Activated naive CD4-positive, alpha-beta T cell treated with Interleukin-2 at 50 U/mL for 16 hours (primary cell): Measurements from ENCODE around the gene SARM1.

ENCODE experiments used
- DNase-seq: peaks from one replicate; pipeline ENCODE4 v3.0.0-alpha.2; 2020

The SARM1 gene

DNA sequence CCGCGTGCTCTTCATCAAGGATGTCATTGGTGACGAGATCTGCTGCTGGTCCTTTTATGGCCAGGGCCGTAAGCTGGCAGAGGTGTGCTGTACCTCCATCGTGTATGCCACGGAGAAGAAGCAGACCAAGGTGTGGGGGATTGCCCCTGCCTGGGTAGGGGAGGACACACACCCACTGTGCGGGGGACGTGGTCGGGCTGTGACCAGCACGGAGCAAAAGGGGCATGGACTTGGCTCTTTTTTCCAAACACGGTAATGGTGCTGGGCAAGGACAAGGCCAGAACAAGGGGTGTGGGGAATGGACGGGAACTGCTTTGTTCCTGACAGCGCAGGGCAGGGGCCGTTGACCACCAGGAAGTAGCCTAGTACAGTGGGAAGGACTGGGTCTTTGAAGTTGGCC lies 29.2 kb upstream of the SARM1 start:
- DNase-seq: no peak

DNA sequence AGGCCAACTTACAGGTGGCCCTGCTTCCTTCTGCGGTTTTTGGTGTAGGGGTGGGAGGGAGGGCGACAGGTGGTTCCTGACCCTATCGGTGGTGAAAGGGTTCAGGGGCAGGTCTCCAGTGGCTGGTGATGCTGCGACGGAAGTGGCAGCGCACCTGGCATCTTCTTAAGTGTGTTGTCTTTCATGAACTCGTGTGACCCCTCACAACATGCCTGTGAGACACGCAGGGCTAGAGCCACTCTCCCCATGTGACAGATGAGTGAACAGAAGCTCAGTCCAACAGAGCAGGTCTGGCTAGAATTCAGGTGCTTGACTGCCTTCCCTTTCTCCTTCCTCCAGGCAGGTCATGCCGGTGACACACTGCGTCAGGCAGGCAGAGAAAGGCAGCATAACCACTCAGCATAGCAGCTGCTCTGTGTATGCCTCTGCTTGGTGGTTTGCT lies 28.0 kb upstream of the SARM1 start:
- DNase-seq: no peak

DNA sequence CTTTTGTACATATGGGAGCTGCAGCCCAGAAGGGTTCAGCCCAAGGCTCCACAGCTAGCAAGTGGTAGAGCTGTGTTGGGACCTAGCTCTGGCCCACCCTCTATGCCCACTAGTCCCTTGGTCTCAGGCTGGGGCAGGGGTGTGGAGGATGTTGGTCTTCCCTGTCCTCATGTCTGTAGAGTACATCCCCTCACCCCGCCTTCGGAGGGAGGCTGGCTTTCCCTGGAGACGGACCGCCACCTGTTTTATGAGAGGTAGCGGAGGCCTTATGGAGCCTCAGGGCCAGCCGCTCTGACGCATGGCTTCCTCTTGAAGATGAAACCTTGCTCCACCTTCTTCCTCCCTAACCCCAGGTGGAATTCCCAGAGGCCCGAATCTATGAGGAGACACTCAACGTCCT lies 27.5 kb upstream of the SARM1 start:
- DNase-seq: no peak

DNA sequence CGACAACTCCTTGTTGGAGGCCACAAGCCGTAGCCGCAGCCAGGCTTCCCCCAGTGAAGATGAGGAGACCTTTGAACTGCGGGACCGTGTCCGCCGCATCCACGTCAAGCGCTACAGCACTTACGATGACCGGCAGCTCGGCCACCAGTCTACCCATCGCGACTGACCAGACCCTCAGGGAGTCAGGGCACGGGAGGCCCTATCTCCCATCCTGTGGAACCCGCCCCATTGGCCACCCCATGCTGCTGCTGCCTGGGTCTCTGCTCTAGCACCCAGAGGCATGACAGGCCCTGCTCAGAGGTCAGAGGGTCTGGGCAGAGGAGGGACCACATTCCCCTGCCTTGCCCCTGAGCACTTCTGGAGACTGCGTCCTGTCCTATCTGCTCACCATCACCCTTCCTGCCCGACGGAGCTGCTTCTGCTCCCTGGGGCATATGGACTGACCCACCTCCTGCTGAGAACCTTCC lies 27.0 kb upstream of the SARM1 start:
- DNase-seq: no peak

DNA sequence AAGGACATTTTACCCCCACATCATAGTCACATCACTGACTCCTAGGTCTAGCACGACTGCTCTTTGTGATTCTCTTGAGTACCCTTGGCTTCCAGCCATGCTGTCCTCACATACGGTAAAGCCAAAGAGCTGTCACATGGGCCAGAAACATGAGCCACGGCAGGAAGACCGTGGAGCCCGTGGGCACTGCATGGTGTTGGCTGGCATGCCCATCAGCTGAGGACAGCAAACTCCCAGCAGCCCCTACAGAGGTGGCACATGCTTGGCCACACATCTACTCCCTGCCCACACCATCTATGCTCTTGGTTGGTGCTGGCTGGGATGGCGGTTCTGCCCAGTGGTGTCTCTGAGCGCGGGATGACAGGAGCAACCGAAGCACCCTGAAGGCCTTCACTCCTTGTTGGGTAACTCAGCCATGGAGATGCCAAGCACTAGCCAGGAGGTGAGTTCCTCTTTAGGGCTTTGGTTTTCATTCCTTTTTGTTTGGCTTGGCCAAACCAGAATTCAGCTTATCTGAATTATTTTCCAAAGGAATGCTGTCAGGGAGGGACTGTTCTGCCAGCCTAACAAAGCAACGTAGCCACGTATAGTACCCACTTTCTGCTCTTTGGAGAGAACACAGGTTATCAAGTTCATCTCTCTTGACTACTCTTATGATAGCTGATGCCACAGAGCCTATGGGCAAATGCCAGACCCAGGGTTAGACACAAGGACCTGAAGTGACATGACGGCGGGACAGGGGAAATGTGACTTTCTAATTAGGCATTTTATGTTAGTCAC lies 25.9 kb upstream of the SARM1 start:
- DNase-seq: no peak

DNA sequence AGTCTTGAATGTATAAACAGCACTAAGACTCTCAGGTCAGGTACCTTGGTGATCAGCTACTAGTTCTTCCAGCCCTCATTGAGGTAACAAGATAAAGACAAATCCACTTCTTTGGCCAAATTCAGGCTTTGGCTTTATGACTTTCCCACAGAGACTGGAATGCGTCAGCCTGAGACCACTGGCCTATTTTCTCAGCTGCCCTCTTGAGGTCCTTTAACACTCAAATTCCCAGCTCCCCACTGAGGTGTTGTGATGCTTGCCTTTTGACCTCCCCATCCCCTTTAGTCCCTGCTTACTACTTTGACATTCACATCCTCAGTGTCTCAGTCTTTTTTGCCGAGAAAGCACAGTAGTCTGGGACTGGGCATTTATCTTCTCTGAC lies 25.3 kb upstream of the SARM1 start:
- DNase-seq: no peak

DNA sequence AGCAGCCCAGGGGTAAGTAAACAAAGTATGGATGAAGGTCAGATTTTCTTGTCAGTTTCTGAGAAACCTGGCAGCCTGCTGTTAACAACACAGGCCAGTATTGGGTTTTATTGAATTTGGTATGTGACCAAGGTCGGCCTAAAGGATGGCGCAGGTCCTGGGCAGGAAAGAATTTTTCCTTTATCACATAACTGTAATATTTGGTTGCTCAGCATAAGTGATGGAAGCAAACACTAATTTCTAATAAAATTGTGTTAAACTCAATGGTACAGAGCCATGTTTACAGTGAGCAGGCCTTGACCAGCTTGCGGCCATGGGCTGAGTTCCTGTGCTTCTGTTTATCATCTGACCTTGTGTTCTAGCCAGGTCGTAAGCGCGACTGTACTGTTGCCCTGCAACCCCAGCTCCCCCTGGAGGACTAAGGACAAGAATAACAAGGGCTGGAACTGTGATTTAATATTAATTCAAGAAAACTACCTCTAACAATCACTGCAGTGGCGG lies 24.7 kb upstream of the SARM1 start:
- DNase-seq: no peak

DNA sequence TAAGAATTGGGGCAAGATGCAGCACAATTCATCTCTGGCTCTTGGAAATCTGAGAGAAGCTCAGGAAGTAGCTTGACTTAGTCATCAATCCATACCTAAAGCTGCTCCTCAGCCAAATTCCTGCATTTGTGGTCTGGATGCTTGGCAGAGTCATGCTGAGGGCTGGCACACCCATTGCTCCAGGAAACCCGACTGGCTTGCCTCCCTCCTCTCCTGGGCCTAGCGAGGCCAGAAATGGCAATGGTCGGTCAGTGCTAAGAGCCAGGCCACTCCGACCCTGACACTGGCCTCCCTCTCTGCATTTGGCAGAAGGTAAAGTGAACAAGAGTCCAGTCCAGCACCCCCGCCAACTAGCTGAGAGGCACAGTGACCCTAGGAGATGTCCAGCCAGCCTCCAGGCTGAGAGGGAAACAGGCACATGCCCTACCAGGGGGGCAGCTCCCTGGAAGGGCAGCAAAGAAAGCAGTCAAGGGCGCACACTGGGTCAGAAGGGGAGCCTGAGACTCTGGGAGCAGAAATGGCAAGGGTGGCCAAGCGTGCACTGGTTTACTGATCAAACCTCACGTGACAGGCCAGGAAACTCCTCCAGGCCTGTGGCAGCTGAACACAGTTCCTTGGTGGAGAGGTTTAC lies 24.1 kb upstream of the SARM1 start:
- no peak for DNase-seq

DNA sequence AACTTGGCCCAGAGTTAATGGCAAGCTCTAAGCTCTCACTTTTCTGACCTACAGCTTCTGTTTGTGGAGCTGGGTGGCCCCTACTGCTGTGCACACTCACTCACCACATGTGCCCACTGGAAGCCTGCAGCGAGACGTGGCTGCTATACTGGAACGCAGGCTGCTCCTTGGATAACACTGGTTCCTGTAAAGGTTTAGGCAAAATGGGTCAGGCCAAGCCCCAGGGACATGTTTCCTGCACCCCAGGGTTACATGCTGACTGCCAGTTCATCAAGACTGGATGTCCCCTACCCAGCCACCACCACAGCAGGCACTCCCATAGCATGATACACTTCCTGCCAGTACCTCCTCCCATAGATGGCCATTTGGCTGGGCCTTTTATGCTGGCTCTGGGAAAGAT lies 22.5 kb upstream of the SARM1 start:
- no peak for DNase-seq

DNA sequence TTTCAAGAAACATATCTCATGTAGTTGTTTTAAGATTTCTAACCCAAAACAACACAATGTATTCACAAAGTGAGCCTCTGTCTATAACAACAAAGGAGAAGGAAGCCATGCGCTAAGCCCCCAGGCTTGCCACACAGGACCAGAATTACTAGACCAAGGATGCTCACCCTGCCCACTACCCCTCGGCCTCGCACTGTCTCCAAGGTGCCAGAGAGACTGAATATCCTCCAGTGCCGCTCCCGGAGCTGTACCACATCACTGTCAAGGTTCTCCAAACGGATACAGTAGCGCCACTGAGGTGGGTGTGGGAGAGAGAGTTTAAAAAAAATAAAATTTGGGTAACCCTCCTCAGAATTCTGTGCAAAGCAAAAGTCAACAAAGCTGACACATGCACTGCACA lies 21.2 kb upstream of the SARM1 start:
- DNase-seq: no peak

DNA sequence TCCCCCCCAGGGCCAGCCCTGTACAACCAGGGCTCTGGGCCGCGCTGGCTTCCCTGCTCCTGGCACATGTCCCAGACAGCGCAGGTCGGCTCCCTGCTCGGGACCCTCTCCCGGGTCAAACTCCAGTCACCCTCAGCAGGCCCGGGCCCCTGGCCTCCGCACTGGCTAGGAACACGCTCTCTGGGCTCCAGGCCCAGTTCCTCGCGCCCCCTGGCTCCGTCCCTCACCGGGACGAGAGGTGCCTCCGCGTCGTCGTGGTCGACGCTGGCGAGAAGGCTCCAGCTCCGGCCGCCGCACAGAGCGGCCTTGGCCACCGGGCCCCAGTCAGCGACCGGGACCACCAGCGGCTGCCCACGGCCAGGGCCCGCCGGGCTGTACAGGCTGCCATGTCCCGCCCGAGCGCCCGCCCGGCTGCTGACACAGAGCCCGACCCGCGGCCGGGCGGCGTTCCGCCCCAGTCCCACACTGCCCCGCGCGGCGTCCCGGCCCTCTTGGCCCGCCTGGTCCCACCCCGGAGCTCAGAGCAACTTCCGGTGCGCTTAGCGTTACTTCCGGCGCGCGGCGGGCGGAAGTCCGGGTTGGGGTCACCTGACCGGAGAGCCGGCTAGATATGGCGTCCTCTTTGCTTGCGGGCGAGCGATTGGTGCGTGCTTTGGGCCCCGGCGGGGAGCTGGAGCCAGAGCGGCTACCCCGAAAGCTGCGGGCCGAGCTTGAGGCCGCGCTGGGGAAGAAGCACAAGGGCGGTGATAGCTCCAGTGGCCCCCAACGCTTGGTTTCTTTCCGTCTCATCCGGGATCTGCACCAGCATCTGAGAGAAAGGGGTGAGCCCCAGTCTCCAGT lies 14.2 kb upstream of the SARM1 start, which contains the start of gene POLDIP2:
Gene POLDIP2, minus strand, starts transcription at position 467 of the 840 bp plus-strand sequence. Its CDS starts 79 bp downstream, at position 388.
- DNase-seq: peak; percentile 97

DNA sequence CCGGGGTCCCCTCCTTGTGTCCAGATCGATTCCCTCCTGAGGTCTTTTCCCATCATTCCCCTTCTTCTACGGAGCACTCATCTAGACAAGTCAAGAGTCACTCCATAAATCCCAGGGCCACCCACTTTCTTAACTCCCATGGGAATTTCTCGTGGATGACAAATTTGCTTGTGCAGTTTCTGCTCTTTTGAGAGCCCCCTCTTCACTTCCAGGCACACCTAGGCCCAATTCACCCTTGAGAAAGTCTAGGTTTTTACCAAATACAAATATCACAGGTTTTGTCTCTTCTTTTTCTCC lies 13.6 kb upstream of the SARM1 start:
- DNase-seq: no peak

DNA sequence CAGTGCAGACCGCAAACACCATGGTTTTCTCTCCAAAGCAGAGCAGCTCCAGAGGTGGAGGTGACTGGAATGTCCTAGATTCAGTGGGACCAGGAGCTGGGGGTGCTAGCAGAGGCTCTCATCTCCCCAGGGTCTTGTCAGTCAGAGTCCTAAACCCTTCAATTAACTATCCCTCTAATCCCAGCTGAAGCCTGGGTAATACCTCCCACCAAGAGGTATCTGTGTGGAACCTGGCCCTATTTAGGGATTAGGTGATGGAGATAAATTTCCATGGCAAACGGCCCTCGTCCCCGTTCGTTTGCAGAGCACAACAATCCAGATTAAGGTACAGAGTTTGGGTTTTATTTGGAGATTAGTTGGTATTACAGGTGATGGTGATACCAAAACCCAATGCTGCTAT lies 8.3 kb upstream of the SARM1 start:
- no peak for DNase-seq

DNA sequence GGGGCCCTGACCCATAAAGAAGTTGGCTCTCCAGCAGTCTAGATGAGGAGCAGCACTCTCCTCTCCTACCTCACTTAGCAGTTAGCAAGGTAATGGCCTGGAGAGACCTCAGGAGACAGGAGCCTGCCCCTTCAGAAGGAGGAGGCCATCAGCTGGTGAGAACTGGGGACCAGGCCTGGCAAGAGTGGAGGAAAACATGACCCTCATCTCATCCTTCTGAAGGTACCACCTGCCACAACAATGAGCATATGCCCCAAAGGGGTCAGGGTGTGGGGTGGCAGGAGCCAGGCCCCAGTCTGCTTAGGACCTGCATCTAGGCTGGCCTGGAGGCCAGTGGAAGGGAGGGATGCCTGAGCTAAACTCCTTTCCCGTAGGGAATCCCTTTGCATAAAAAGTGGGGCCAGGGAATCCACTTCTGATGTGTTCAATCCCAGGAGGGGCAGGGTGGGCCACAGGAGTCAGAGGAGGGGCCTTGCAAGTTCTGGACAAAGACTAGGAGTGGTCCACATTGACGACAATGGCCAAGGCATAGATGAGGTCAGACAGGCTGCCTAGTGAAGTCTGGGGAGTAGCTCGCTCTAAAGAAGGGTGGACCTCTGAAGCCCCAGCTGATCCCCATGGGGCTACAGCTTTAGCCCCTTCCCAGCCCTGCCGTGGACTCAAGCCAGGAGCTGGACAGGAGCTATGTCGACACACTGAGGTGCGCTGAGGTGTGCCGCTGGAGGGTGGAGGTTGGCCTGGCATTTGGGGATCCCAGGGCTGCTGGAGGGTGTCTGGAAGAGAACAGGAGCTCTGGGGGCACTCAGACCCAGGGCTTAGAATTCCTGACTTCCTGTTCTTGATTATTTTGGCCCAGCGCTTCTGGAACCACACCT lies 7.5 kb upstream of the SARM1 start:
- no peak for DNase-seq

DNA sequence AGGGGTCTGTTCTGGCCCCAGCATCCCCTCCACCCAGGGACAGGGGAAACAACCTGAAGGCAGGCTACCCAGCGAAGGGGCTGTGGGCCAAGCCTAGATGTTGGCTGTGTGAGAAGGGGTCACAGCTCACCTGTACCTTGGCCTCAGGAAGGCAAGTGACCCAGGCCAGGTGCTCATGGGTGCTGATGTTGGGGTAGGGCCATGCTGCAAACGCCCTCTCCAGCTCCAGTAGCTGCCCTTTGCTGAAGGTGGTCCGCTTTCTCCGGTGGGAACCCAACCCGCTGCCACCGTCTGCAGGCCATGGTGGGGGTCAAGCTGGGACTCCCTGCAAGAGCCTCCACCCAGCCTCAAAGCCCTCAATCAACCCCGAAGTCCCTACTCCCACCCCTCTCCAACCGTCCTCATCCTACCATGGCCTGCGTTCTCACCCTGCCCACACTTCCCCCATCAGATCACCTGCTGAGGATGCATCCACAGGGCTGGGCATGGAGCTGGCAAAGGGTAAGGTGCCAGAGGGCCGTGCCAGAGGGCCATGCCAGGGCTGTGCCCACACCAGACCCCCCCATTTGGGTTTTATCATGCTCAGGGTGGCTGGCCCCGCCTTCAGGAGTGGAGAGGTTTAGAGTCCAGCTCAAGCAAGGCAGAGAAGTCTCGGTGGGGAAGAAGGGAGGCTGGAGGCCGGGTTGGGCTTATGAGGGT lies 6.7 kb upstream of the SARM1 start, which contains the start of gene SEBOX:
Gene SEBOX, minus strand, starts transcription at position 535 of the 699 bp plus-strand sequence. Its CDS starts 48 bp downstream, at position 487.
- no peak for DNase-seq

DNA sequence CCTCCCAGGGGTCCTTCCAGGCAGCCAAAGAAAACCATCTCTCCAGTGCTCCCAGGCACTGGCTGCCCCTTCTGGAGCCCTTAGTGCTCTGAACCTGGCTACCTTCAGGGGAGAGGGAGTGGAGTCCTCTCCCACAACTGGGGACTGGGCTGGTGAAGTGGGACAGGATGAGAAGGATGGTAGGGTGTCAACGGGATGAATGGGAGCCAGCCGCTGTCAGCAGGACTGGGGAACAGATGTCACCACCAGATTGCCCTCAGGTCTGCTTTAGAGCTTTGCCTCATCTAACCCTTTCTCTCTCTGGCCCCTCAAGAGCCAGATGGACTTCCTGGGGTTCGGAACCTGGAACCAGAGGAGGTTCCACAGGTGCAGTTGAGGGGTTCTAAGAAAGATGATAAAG lies 6.0 kb upstream of the SARM1 start:
- no peak for DNase-seq

DNA sequence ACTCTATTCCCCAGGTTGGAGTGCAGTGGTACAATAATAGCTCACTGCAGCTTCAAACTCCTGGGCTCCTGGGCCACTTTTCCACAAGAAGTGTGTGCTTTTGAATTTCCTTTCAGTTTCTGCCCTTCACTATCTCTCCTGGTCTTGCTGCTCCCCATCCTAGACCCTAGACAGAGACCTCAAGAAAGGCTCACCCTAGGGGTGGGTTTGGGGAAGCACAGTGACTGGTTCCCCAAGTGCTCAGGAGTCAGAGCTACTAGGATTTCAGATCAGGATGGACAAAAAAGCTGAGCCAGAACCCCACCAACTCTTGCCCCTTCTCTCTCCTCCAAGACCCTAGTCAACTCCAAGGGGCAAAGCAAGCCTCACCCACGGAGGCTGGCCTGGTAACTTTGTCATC lies 4.9 kb upstream of the SARM1 start:
- DNase-seq: no peak

DNA sequence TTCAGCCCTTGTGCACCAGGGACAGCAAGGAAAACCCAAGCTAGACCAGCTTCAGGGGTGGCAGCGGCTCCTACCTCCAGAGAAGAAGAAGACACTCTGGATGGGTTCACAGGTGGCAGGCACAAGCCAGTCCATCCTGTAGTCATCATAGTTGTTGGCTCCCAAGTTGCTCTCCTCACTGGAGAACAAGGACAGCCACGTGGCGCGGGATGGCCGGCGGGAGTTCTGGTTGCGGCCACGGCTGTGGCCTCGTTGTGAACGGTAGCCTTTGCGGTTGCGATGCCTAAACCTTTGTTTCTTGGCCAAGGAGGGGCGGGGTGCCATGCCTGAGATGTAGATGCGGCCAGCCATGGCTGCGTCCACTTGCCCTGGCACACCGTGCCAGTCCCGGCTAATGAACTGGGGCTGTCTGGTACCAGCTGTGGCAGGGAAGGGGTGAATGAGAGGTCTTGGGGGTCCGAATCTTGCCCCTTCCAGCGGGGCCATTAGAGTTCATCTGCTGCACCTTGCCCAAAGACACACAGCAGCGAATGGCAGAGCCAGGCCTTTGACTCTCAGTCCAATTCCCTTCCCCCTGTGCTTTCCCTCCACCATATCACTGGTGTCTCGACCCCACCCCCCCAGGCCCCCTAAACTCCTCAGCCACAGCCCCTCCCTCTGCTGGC lies 3.7 kb upstream of the SARM1 start:
- DNase-seq: no peak

DNA sequence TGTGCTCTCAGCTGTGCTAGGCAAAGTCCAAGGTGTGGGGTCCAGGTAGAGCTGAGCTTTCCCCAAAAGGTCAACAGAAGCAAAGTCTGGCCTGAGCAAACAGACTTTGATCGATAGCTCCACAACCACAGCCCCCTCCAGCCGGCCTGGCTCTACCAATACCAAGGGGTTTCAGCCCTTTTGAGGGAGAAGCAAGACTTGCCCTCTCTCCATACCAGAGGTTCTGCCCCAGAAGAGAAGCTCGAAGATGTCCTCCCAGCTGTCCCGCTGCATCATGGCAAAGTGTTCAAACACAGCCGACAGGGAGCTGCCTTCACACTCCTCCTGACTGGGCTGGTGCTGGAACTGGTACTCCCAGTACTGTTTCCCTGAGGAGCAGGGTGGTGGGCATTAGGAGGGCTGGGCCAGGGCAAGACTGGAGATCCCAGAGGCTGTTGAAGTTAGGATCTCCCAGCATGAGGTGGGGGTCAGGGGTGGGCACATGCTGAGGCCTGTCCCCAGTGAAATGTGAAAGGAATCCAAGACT lies 3.1 kb upstream of the SARM1 start:
- no peak for DNase-seq

DNA sequence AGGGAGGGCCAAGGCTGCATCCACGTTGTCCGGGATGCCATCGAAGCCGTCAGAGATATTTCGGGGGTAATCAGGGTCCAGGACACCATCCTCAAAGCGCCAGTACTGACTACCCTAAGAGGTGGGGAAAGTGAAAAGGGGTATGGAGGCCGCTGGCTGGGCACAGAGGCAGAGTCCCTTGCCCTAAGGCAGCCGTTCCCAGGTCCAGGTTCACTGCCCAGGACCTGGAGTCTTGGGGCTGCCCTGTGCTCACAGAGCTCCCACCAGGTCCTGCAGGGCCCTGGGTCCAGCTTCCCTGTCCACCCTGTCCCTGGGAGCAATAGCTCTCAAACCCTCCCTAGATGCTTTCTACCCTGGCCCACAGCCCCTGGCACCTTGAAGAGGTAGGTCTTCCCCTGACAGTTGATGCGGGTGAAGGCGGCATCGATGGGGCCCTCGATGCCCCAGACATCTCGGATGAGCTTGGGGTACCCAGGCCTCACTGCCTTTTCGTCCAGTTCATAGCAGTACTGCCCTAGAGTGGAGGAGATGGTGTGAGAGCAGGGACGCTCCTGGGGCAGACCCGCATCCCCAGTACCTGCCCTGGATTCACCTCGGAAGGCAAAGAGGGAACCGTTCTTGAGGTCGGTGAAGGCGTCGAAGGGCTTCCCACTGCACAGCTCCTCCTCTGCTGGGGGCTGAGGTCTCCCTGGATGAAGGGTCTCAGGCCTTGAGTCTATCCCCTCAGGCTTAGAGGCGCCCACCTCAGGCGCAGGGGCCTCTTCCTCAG lies 2.4 kb upstream of the SARM1 start:
- DNase-seq: no peak
